Caco-2 (cell line): ENCODE results near the gene KLHL41. TPM values are rescaled to one million over a fixed set of nuclear protein-coding genes. Genes with fewer than 3 reads are reported as not detected.
A peak's percentile ranks its signal among the peaks of the same experiment; 100 is the strongest.
"Not testable (repeated sequence)": the region's sequence is repeated elsewhere in the genome, so short reads cannot be mapped to it uniquely, and the experiment has no call there.

Experiments
- BruUV-seq: library from RNA; stranded (reverse); fragments of 400-500 nt; replicated peaks from 2 replicates; lab custom pipeline; 2021; lab: Mats Ljungman, UMichigan
- CTCF ChIA-PET: fragments of 300-600 bp; sonication (Branson Sonifier 250); formaldehyde crosslinking; loops from one replicate; lab custom pipeline; 2022; ENCODE audit warnings: antibody characterized with exemption; lab: Charles Lee
- POLR2A ChIA-PET: fragments of 300-600 bp; sonication (Branson Sonifier 250); formaldehyde crosslinking; loops from one replicate; lab custom pipeline; 2022; ENCODE audit warnings: antibody characterized with exemption; lab: Charles Lee
- DNase-seq, 2 experiments: peaks; one replicate each; pipeline versions ENCODE4 v3.0.0 to v3.0.0-alpha.2; 2020 to 2022
- H3K27me3 ChIP-seq: replicated peaks from 2 replicates; pipeline ENCODE4 v1.6.0; 2011; ENCODE audit warnings: low read length; ENCODE audit not compliant: control insufficient read depth, insufficient read depth
- H3K36me3 ChIP-seq: 2 replicates; pipeline ENCODE4 v1.5.1; 2011; ENCODE audit warnings: low read length; ENCODE audit not compliant: control insufficient read depth, insufficient read depth
- H3K4me1 ChIP-seq: fragments of 250-450 bp; sonication (Bioruptor Pico); 2 replicates; pipeline ENCODE4 v1.5.1; 2020; ENCODE audit warnings: mild to moderate bottlenecking
- H3K4me3 ChIP-seq: 2 replicates; pipeline ENCODE4 v1.5.1; 2011; ENCODE audit warnings: low read depth, mild to moderate bottlenecking, control low read depth, low read length
- H3K9me3 ChIP-seq: fragments of 250-450 bp; sonication (Bioruptor Pico); 2 replicates; pipeline ENCODE4 v1.5.1; 2020; ENCODE audit warnings: mild to moderate bottlenecking, moderate library complexity
- H3K27ac Mint-ChIP-seq: one replicate; pipeline ENCODE4 v1.8.0; 2022; ENCODE audit warnings: mixed read lengths; ENCODE audit not compliant: unreplicated experiment
- H3K27me3 Mint-ChIP-seq: one replicate; pipeline ENCODE4 v1.8.0; 2022; ENCODE audit warnings: mixed read lengths; ENCODE audit not compliant: insufficient read depth, unreplicated experiment
- H3K36me3 Mint-ChIP-seq: one replicate; pipeline ENCODE4 v1.8.0; 2022; ENCODE audit warnings: mild to moderate bottlenecking, mixed read lengths; ENCODE audit not compliant: insufficient read depth, unreplicated experiment
- H3K4me1 Mint-ChIP-seq: one replicate; pipeline ENCODE4 v1.8.0; 2022; ENCODE audit warnings: low read depth, mixed read lengths; ENCODE audit not compliant: unreplicated experiment
- H3K4me3 Mint-ChIP-seq: one replicate; pipeline ENCODE4 v1.8.0; 2022; ENCODE audit warnings: mild to moderate bottlenecking, moderate library complexity, mixed read lengths; ENCODE audit not compliant: unreplicated experiment
- H3K9me3 Mint-ChIP-seq: one replicate; pipeline ENCODE4 v1.8.0; 2022; ENCODE audit warnings: mixed read lengths; ENCODE audit not compliant: unreplicated experiment
- intact Hi-C: fragments of 100-400 bp; cut with micrococcal nuclease; formaldehyde crosslinking; loops from one replicate; pipeline ENCODE4 v1.10.0; 2022; ENCODE audit not compliant: unreplicated experiment
- total RNA-seq: library from RNA; stranded (reverse); gene quantifications from 2 replicates; pipeline ENCODE4 v1.2.3, GENCODE V29; 2022
- TF ChIP-seq, protein P1 (sequence below), 2 experiments: fragments of 200-600 bp in 1 of 2; IDR thresholded peaks; 1 replicate in 1 of 2; 2 replicates in 1 of 2; pipeline versions ENCODE4 v1.5.1 to v1.8.0; 2011 to 2022; ENCODE audit warnings: antibody characterized with exemption in 1 of 2, control low read depth in 1 of 2, inconsistent platforms in 1 of 2, low read depth in 1 of 2, low read length in 1 of 2, mild to moderate bottlenecking in 1 of 2, moderate library complexity in 1 of 2; ENCODE audit not compliant: insufficient read depth in 1 of 2, severe bottlenecking in 1 of 2, unreplicated experiment in 1 of 2

KLHL41 gene
- total RNA-seq, 1 experiment from 2014 or later, result not detected

- no peaks in the 10 kb centered on the region for H3K4me1 ChIP-seq
- TF ChIP-seq, protein P1, sequence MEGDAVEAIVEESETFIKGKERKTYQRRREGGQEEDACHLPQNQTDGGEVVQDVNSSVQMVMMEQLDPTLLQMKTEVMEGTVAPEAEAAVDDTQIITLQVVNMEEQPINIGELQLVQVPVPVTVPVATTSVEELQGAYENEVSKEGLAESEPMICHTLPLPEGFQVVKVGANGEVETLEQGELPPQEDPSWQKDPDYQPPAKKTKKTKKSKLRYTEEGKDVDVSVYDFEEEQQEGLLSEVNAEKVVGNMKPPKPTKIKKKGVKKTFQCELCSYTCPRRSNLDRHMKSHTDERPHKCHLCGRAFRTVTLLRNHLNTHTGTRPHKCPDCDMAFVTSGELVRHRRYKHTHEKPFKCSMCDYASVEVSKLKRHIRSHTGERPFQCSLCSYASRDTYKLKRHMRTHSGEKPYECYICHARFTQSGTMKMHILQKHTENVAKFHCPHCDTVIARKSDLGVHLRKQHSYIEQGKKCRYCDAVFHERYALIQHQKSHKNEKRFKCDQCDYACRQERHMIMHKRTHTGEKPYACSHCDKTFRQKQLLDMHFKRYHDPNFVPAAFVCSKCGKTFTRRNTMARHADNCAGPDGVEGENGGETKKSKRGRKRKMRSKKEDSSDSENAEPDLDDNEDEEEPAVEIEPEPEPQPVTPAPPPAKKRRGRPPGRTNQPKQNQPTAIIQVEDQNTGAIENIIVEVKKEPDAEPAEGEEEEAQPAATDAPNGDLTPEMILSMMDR (IDR thresholded peaks at IDR 0.05; ENCODE audit: insufficient read depth in 1 of 2, low read depth in 1 of 2, low read length in 1 of 2, severe bottlenecking in 1 of 2, unreplicated experiment in 1 of 2), result no peak
- H3K9me3 ChIP-seq, result no peaks in the 10 kb centered on the region
- intact Hi-C loops, result no loop called here
- Mint-ChIP-seq H3K27ac (no peak overlapping the region), H3K27me3 (no peaks in the 10 kb centered on the region), H3K36me3 (no peaks in the 10 kb centered on the region), H3K9me3 (no peaks in the 10 kb centered on the region), H3K4me3 (no peak overlapping the region), H3K4me1 (peaks cover 13% of the 10 kb centered on the region)
- CTCF ChIA-PET, result no interaction called here
- no TSS peak for BruUV-seq
- no peaks in the 10 kb centered on the region for H3K36me3 ChIP-seq
- no peak for DNase-seq
- POLR2A ChIA-PET, result no interaction called here
- no peak overlapping the region for H3K4me3 ChIP-seq
- no peaks in the 10 kb centered on the region for H3K27me3 ChIP-seq
Observed at GRCh38 chr2:169526451-169526850, 16.9 kb downstream of the KLHL41 start.

DNA sequence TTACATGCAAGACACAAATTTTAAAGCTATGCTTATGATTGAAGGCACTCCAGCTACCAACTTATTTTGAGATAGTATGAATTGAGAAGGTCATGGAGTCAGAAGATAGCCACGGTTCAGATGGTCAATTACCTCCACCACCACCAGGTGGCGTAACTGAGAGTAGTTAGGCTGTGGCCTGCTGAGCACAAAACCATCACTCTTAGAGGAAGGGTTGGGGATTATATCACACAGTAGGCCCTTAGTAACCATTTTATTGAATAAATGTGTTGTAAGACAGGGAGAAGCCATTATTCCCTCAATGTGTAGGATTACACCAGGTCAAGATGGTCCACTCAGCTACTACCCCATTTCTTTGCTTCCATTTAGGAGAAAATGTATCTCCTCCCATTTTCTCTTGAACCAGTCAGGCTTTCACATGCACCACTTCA lies 18.8 kb downstream of the KLHL41 start:
- CTCF ChIA-PET, result interaction anchor here (0.6 kb wide), 1 partner anchor 76 kb away, joined by 3 read pairs; no protein-coding TSS in a partner anchor
- no TSS peak for BruUV-seq
- peak; percentile 70 to 81 for DNase-seq

GRCh38 chr2:169539460-169539859 lies 30.0 kb downstream of the KLHL41 start:
- H3K4me3 Mint-ChIP-seq, CTCF ChIA-PET, H3K9me3 ChIP-seq, H3K36me3 Mint-ChIP-seq, H3K27me3 Mint-ChIP-seq, intact Hi-C loops, H3K4me1 ChIP-seq, H3K9me3 Mint-ChIP-seq, H3K27ac Mint-ChIP-seq, H3K36me3 ChIP-seq, POLR2A ChIA-PET, H3K4me1 Mint-ChIP-seq, H3K27me3 ChIP-seq, H3K4me3 ChIP-seq, BruUV-seq, DNase-seq: not testable (repeated sequence)

More for the DNA sequence above, 18.8 kb downstream of the KLHL41 start:
- Mint-ChIP-seq H3K36me3 (peaks cover 4% of the 10 kb centered on the region), H3K27ac (no peak overlapping the region), H3K27me3 (no peaks in the 10 kb centered on the region), H3K4me1 (peaks cover 13% of the 10 kb centered on the region), H3K9me3 (no peaks in the 10 kb centered on the region), H3K4me3 (no peak overlapping the region)
- Histone ChIP-seq H3K9me3 (no peaks in the 10 kb centered on the region), H3K4me1 (no peaks in the 10 kb centered on the region), H3K27me3 (no peaks in the 10 kb centered on the region), H3K36me3 (no peaks in the 10 kb centered on the region), H3K4me3 (no peak overlapping the region)
- POLR2A ChIA-PET, result no interaction called here
- intact Hi-C loops, result loop anchor here (1.0 to 2.0 kb wide), 2 partner anchors 148 to 261 kb away; no protein-coding TSS in a partner anchor
- TF ChIP-seq, protein P1 (IDR thresholded peaks at IDR 0.05; ENCODE audit: insufficient read depth in 1 of 2, low read depth in 1 of 2, low read length in 1 of 2, severe bottlenecking in 1 of 2, unreplicated experiment in 1 of 2), result peak; percentile 84 to 85
